MV-4-11 (cell line): ENCODE measurements around the gene HP1BP3.
"Not testable (repeated sequence)": the region's sequence is repeated elsewhere in the genome, so short reads cannot be mapped to it uniquely, and the experiment has no call there.

ENCODE experiments used
- DNase-seq: peaks from one replicate; lab custom pipeline; 2025; lab: John Stamatoyannopoulos, UW

The HP1BP3 gene

GRCh38 chr1:20787029-20787839 lies at the start of gene HP1BP3:
Gene HP1BP3, minus strand, starts transcription at chr1:20787307. Its CDS starts 6,867 bp downstream, at chr1:20780440.
- DNase-seq: peak; percentile 56

- no peak for DNase-seq
Measured at GRCh38 chr1:20836230-20836629, 49.1 kb upstream of the HP1BP3 start.

- no peak for DNase-seq
Measured at GRCh38 chr1:20834780-20835179, 47.7 kb upstream of the HP1BP3 start.

GRCh38 chr1:20834192-20834591 lies 47.1 kb upstream of the HP1BP3 start:
- no peak for DNase-seq

GRCh38 chr1:20830378-20830777 lies 43.3 kb upstream of the HP1BP3 start:
- DNase-seq: no peak

- no peak for DNase-seq
Measured at GRCh38 chr1:20829946-20830345, 42.8 kb upstream of the HP1BP3 start.

GRCh38 chr1:20829531-20829930 lies 42.4 kb upstream of the HP1BP3 start:
- DNase-seq: no peak

GRCh38 chr1:20823845-20824244 lies 36.7 kb upstream of the HP1BP3 start:
- DNase-seq: no peak

- DNase-seq: peak; percentile 12
Measured at GRCh38 chr1:20821466-20821865, 34.4 kb upstream of the HP1BP3 start.

GRCh38 chr1:20819818-20820217 lies 32.7 kb upstream of the HP1BP3 start:
- DNase-seq: no peak

GRCh38 chr1:20814534-20814871 lies 27.4 kb upstream of the HP1BP3 start:
- DNase-seq: no peak

- no peak for DNase-seq
Measured at GRCh38 chr1:20811916-20812315, 24.8 kb upstream of the HP1BP3 start.

- no peak for DNase-seq
Measured at GRCh38 chr1:20793236-20793635, 6.1 kb upstream of the HP1BP3 start.

GRCh38 chr1:20792196-20792595 lies 5.1 kb upstream of the HP1BP3 start:
- DNase-seq: peak; percentile 16

GRCh38 chr1:20790785-20791184 lies 3.7 kb upstream of the HP1BP3 start:
- no peak for DNase-seq

- not testable (repeated sequence) for DNase-seq
Measured at GRCh38 chr1:20789598-20789997, 2.5 kb upstream of the HP1BP3 start.

- DNase-seq: peak; percentile 56
Measured at GRCh38 chr1:20787840-20788795, 1.0 kb upstream of the HP1BP3 start.

- peak; percentile 88 for DNase-seq
Measured at GRCh38 chr1:20786253-20787028, 666 bp downstream of the HP1BP3 start.

- DNase-seq: no peak
Measured at GRCh38 chr1:20785907-20786252, 1.2 kb downstream of the HP1BP3 start.

- DNase-seq: no peak
Measured at GRCh38 chr1:20775700-20776099, 11.4 kb downstream of the HP1BP3 start.

- no peak for DNase-seq
Measured at GRCh38 chr1:20771780-20772179, 15.3 kb downstream of the HP1BP3 start.
